PFSK-1 (cell line): ENCODE results near the gene CD4.

ENCODE experiments used
- FOXP2 ChIP-seq: optimal IDR thresholded peaks from 2 replicates; pipeline ENCODE3; 2011; ENCODE audit warnings: borderline replicate concordance, control low read depth, inconsistent platforms; ENCODE audit not compliant: insufficient read depth; ENCODE audit errors: extremely low read length, extremely low read depth
- POLR2AphosphoS5 ChIP-seq: IDR thresholded peaks from 2 replicates; pipeline ENCODE4 v1.6.1; 2012; ENCODE audit warnings: low read depth, mild to moderate bottlenecking, control low read depth, low read length, moderate library complexity
- REST ChIP-seq, 2 experiments: IDR thresholded peaks; 2 replicates each; pipeline versions ENCODE4 v1.6.1 to v1.8.0; 2011 to 2012; ENCODE audit warnings: low read depth in 2 of 2, low read length in 2 of 2, control low read depth in 1 of 2, inconsistent platforms in 1 of 2, mild to moderate bottlenecking in 1 of 2, moderate library complexity in 1 of 2; ENCODE audit not compliant: insufficient read depth in 1 of 2
- SIN3A ChIP-seq: IDR thresholded peaks from 2 replicates; pipeline ENCODE4 v1.6.1; 2012; ENCODE audit warnings: mild to moderate bottlenecking, low read length, moderate library complexity, borderline replicate concordance; ENCODE audit not compliant: insufficient read depth
- TAF1 ChIP-seq: IDR thresholded peaks from 2 replicates; pipeline ENCODE4 v1.6.1; 2012; ENCODE audit warnings: low read length, control low read depth, borderline replicate concordance; ENCODE audit not compliant: insufficient read depth

- TF ChIP-seq POLR2AphosphoS5 (no peak), TAF1 (no peak), REST (IDR thresholded peaks at IDR 0.05; ENCODE audit: insufficient read depth in 1 of 2, low read depth in 2 of 2, low read length in 2 of 2) (no peak), SIN3A (no peak), FOXP2 (no peak)
Observed at GRCh38 chr12:6770600-6770999, 18.7 kb upstream of the CD4 start.
